AG04450 (cell line): ENCODE measurements around the gene SCUBE2. TPM values are rescaled to one million over a fixed set of nuclear protein-coding genes. Genes with fewer than 3 reads are reported as not detected.

Source experiments
- CTCF ChIA-PET: fragments of 300-600, 350-600 bp; formaldehyde crosslinking; extraction: SDS; loops from one replicate; lab custom pipeline; 2022; ENCODE audit warnings: antibody characterized with exemption, inconsistent platforms; lab: Charles Lee
- POLR2A ChIA-PET: fragments of 350-600 bp; formaldehyde crosslinking; extraction: SDS; loops from one replicate; lab custom pipeline; 2021; ENCODE audit warnings: antibody characterized with exemption, inconsistent platforms; lab: Yijun Ruan, JAX
- DNase-seq: peaks from one replicate; pipeline ENCODE4 v3.0.0-alpha.2; 2011; ENCODE audit warnings: low read depth, low spot score
- H3K27ac ChIP-seq: one replicate; pipeline ENCODE4 v1.5.1; 2012; ENCODE audit warnings: low read depth, low read length, control low read depth
- H3K27me3 ChIP-seq: one replicate; pipeline ENCODE4 v1.6.0; 2012; ENCODE audit warnings: low read length; ENCODE audit not compliant: control insufficient read depth, insufficient read depth
- H3K4me3 ChIP-seq: 2 replicates; pipeline ENCODE4 v1.5.1; 2011; ENCODE audit warnings: mild to moderate bottlenecking, low read depth, low read length, control low read depth
- H3K9me3 ChIP-seq: 2 replicates; pipeline ENCODE4 v1.5.1; 2012; ENCODE audit warnings: low read length; ENCODE audit not compliant: control insufficient read depth, insufficient read depth
- polyA plus RNA-seq: library from polyadenylated mRNA; depleted of rRNA; stranded (reverse); fragments of >200 nt; gene quantifications from 2 replicates; pipeline ENCODE4 v1.2.3, GENCODE V29; 2011
- TF ChIP-seq, protein P1 (sequence below): IDR thresholded peaks from 2 replicates; pipeline ENCODE4 v1.5.1; 2011; ENCODE audit warnings: low read depth, low read length, control low read depth, inconsistent platforms

The SCUBE2 gene
- polyA plus RNA-seq, 1 experiment = 1.3 TPM

DNA sequence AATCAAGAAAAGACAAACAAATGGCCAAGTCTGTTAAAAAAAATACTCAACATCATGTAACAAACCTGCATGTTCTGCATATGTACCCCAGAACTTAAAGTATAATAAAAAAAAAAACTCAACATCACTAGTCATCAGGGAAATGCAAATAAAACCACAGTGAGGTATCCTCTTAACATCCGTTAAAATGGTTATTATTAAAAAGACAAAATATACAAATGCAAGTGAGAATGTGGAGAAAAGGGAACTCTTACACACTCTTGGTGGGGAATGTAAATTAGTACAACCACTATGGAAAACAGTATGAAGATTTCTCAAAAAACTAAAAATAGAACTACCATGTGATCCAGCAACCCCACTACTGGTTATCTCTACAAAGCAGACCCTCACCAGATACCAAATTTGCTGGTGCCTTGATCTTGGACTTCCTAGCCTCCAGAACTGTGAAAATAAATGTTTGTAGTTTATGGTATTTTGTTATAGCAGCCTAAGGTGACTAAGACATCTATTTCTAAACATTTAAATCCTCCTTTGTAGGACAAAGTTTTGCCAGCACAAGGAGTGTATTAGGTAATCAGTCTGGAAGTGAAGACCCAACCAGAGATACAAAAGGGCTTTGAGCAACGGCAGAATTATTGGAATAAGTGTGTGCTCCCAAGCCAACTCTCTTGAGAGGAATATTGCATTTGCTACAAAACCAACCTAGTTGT lies 32.4 kb upstream of the SCUBE2 start:
- no peak for DNase-seq
- TF ChIP-seq, protein P1, sequence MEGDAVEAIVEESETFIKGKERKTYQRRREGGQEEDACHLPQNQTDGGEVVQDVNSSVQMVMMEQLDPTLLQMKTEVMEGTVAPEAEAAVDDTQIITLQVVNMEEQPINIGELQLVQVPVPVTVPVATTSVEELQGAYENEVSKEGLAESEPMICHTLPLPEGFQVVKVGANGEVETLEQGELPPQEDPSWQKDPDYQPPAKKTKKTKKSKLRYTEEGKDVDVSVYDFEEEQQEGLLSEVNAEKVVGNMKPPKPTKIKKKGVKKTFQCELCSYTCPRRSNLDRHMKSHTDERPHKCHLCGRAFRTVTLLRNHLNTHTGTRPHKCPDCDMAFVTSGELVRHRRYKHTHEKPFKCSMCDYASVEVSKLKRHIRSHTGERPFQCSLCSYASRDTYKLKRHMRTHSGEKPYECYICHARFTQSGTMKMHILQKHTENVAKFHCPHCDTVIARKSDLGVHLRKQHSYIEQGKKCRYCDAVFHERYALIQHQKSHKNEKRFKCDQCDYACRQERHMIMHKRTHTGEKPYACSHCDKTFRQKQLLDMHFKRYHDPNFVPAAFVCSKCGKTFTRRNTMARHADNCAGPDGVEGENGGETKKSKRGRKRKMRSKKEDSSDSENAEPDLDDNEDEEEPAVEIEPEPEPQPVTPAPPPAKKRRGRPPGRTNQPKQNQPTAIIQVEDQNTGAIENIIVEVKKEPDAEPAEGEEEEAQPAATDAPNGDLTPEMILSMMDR = no peak
- no peaks in the 10 kb centered on the region for H3K9me3 ChIP-seq
- H3K27ac ChIP-seq = no peak overlapping the region
- no peak overlapping the region for H3K4me3 ChIP-seq
- no peaks in the 10 kb centered on the region for H3K27me3 ChIP-seq
- CTCF ChIA-PET = no interaction called here
- POLR2A ChIA-PET = no interaction called here

DNA sequence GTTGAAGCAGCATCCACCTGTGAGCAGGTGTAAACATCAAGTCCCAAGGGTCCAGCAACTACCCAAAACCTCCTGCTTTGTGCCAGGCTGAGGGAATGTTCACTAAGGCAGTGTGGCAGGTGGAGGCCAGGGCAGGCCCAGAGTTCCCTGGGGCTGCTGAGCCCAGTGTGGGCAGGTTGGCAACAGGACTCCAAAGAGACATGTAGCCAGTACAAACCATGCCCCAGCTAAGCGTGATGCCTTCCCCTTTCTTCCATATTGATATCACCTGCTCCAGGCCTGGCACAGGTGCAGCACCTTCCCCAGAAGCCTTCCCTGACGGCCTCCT lies 30.0 kb upstream of the SCUBE2 start:
- Histone ChIP-seq H3K4me3 (no peak overlapping the region), H3K9me3 (no peaks in the 10 kb centered on the region), H3K27ac (no peak overlapping the region), H3K27me3 (no peaks in the 10 kb centered on the region)
- ChIA-PET CTCF (no interaction called here), POLR2A (no interaction called here)
- no peak for DNase-seq
- TF ChIP-seq, protein P1 = no peak

DNA sequence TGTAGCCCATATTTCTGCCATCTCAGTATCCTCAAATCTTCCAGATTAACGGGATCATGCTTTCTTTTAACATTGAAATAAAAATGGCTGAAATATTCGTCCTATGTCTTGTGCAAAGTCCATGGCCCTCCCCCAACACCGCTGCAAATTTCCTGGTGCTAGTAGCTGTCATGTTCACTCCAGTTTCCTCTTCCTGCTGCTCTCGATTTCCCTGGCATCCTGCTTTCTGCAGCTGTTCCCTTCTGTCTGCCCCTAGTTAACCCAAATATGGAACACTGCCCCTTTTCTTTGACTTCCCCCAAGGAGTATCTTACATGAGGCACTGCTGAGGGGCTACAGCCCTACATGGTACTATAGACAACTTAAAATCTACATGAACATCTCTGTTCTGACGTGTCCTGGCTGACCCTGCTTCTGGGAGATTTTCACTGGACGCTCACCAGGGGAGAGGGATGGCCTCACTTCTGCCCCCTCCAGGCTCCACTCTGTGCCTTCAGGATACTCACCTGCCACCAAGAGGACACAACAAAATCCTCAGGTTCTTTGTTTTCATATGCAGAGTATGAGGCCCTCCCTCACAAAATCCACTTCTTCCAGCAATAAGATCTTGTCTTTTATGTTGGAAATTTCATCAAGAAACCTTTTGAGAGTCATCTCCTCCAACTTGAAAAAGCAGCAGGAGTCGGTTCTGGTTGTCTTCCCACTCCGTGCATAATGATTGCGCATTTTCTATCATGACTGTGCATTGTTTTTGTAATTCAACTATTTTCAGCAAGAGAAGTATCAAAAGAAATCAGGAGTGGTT lies 29.5 kb upstream of the SCUBE2 start:
- Histone ChIP-seq H3K27me3 (no peaks in the 10 kb centered on the region), H3K9me3 (no peaks in the 10 kb centered on the region), H3K4me3 (no peak overlapping the region), H3K27ac (no peak overlapping the region)
- ChIA-PET CTCF (no interaction called here), POLR2A (no interaction called here)
- DNase-seq = no peak
- TF ChIP-seq, protein P1 = peak; percentile 38

GRCh38 chr11:9118277-9118676 lies 26.9 kb upstream of the SCUBE2 start:
- ChIA-PET POLR2A (no interaction called here), CTCF (interaction anchor here (0.6 to 1.4 kb wide), 5 partner anchors 8 to 389 kb away, joined by 3 to 7 read pairs (median 4); no protein-coding TSS in a partner anchor)
- H3K27me3 ChIP-seq = no peaks in the 10 kb centered on the region
- no peak overlapping the region for H3K4me3 ChIP-seq
- TF ChIP-seq, protein P1 = no peak
- DNase-seq = no peak
- no peaks in the 10 kb centered on the region; the same call in none of the 2 replicates for H3K9me3 ChIP-seq
- H3K27ac ChIP-seq = no peak overlapping the region

GRCh38 chr11:9112075-9112474 lies 20.7 kb upstream of the SCUBE2 start:
- POLR2A ChIA-PET = no interaction called here
- TF ChIP-seq, protein P1 = no peak
- peaks cover 5% of the 10 kb centered on the region for H3K9me3 ChIP-seq
- H3K27me3 ChIP-seq = no peaks in the 10 kb centered on the region
- CTCF ChIA-PET = no interaction called here
- H3K27ac ChIP-seq = no peak overlapping the region
- no peak overlapping the region for H3K4me3 ChIP-seq
- no peak for DNase-seq
